Pancreas (tissue), 10 donors: Measurements from ENCODE around the gene CBFB. TPM values are rescaled to one million over a fixed set of nuclear protein-coding genes. Genes with fewer than 3 reads are reported as not detected.

ENCODE experiments used
- ATAC-seq, 4 donors: fragments of 200-7000 bp; cut with Tn5 transposase; one replicate each; pipeline versions ENCODE4 v1.8.0 to v1.9.1; 2020; ENCODE audit warnings: mild to moderate bottlenecking in 4 of 4, moderate library complexity in 4 of 4
- DNase-seq, 6 donors: peaks; one replicate each; pipeline ENCODE4 v3.0.0-alpha.2; 2020
- FAIRE-seq: peaks from 2 replicates; lab custom pipeline; 2012; peaks lifted over from hg19 to GRCh38; lab: Jason Lieb, UNC
- H3K27ac ChIP-seq, 4 donors: fragments of 200-600 bp; sonication (generic); 1 replicate in 3 of 4; 2 replicates in 1 of 4; pipeline versions ENCODE4 v1.5.0 to v1.8.0; 2020
- H3K27me3 ChIP-seq, 4 donors: fragments of 200-600 bp; one replicate each; pipeline ENCODE4 v1.8.0; 2021
- H3K36me3 ChIP-seq, 3 donors: fragments of 200-600 bp; sonication (generic) in 1 of 3; one replicate each; pipeline versions ENCODE4 v1.5.0 to v1.8.0; 2020 to 2021
- H3K4me1 ChIP-seq, 3 donors: fragments of 200-600 bp; one replicate each; pipeline ENCODE4 v1.8.0; 2021
- H3K4me3 ChIP-seq, 4 donors: fragments of 200-600 bp; sonication (generic) in 2 of 4; one replicate each; pipeline versions ENCODE4 v1.5.0 to v1.8.0; 2020 to 2021
- H3K9me3 ChIP-seq, 4 donors: fragments of 200-600 bp; one replicate each; pipeline ENCODE4 v1.8.0; 2021
- CTCF ChIP-seq, 4 donors: fragments of 200-600 bp; sonication (generic) in 3 of 4; IDR thresholded peaks; one replicate each; pipeline versions ENCODE4 v1.5.0 to v1.8.0; 2021; ENCODE audit warnings: antibody characterized with exemption in 4 of 4
- WGBS, 2 donors: extraction: QIAGEN DNeasy Blood & Tissue Kit; methylation state at CpG; one replicate each; pipeline ENCODE4 v1.1.7; 2013; 5-methylcytosine and 5-hydroxymethylcytosine counted together
- intact Hi-C, 3 donors: fragments of 100-400 bp; cut with DNase I; formaldehyde crosslinking; loops; one replicate each; pipeline versions ENCODE4 v1.11.1 to v1.14.2; 2022
- polyA plus RNA-seq, 2 donors: library from polyadenylated mRNA; stranded (reverse); fragments of 200-250 nt; gene quantifications; one replicate each; pipeline ENCODE4 v1.2.3, GENCODE V29; 2013
- total RNA-seq, 6 donors: library from RNA; stranded (reverse); fragmentation: NEBNext Ultra II Directional in 4 of 6; extraction: Animal tissue kit (Norgen Biotek cat#: 25700) in 4 of 6; gene quantifications; one replicate each; pipeline versions ENCODE4 v1.2.1 to v1.2.4, GENCODE V29; 2021 to 2023
- donor health status: healthy with polysubstance abuse.
- donor health status: DM: no; HTN: no; CAD: no; lungs with moderate emphysema.
- donor health status: DM: no; HTN: no; CAD: no.
- donor health status: control.
- donor health status: control.
- donor health status: Bipolar disorder and iron deficiency.
- donor health status: DM: yes; HTN: yes; CAD: no.
- donor health status: DM: no; HTN: no; CAD: no.
- donor health status: DM: no; HTN: no; CAD: no.
- donor health status: DM: yes; HTN: yes; CAD: no.

Gene CBFB
- total and polyA plus RNA-seq, 8 donors = 11.5 to 27.0 (median 19.6) TPM

- H3K27ac ChIP-seq = no peak overlapping the region
- H3K9me3 ChIP-seq = no peaks in the 10 kb centered on the region
- no peak overlapping the region for H3K4me3 ChIP-seq
- no peak for TF ChIP-seq CTCF (IDR thresholded peaks at IDR 0.05)
- H3K4me1 ChIP-seq = no peaks in the 10 kb centered on the region
- H3K36me3 ChIP-seq = peaks cover 2 to 31% (median 10%) of the 10 kb centered on the region in 3 donors
- no peaks in the 10 kb centered on the region for H3K27me3 ChIP-seq
- intact Hi-C loops = loop anchor here in 1 of 3 donors (10.0 kb wide), 1 partner anchor 251 kb away; no protein-coding TSS in a partner anchor
- FAIRE-seq (no peak), DNase-seq (no peak), ATAC-seq (no peak)
- 96 to 100% methylated on average over 2 of the region's 2 CpGs for whole genome bisulfite sequencing, 2 donors
These were observed 116.8 kb downstream of the CBFB start for GRCh38 chr16:67145746-67146145.

- Histone ChIP-seq H3K36me3 (peaks cover 2 to 21% (median 10%) of the 10 kb centered on the region in 3 donors), H3K9me3 (no peaks in the 10 kb centered on the region), H3K4me1 (no peaks in the 10 kb centered on the region), H3K27ac (no peak overlapping the region), H3K4me3 (no peak overlapping the region), H3K27me3 (no peaks in the 10 kb centered on the region)
- intact Hi-C loops = loop anchor here in 1 of 3 donors (10.0 kb wide), 1 partner anchor 252 kb away; no protein-coding TSS in a partner anchor
- DNase-seq (no peak), ATAC-seq (no peak), FAIRE-seq (no peak)
- WGBS, 2 donors = 84 to 85% methylated on average over 7 of the region's 7 CpGs
- TF ChIP-seq CTCF (IDR thresholded peaks at IDR 0.05) = no peak
These were observed 117.8 kb downstream of the CBFB start for GRCh38 chr16:67146523-67147357.

GRCh38 chr16:67147437-67148140 lies 118.6 kb downstream of the CBFB start:
- no peaks in the 10 kb centered on the region for H3K4me1 ChIP-seq
- H3K27me3 ChIP-seq = no peaks in the 10 kb centered on the region
- FAIRE-seq (no peak), DNase-seq (no peak), ATAC-seq (no peak)
- H3K9me3 ChIP-seq = no peaks in the 10 kb centered on the region
- peaks cover 2 to 14% (median 10%) of the 10 kb centered on the region in 3 donors for H3K36me3 ChIP-seq
- H3K27ac ChIP-seq = no peak overlapping the region
- TF ChIP-seq CTCF (IDR thresholded peaks at IDR 0.05) = no peak
- no peak overlapping the region for H3K4me3 ChIP-seq
- 96 to 98% methylated on average over 4 of the region's 4 CpGs for WGBS, 2 donors
- intact Hi-C loops = loop anchor here in 1 of 3 donors (10.0 kb wide), 1 partner anchor 253 kb away; no protein-coding TSS in a partner anchor

- Histone ChIP-seq H3K9me3 (no peaks in the 10 kb centered on the region), H3K4me3 (no peak overlapping the region), H3K27ac (no peak overlapping the region), H3K36me3 (peaks cover 2 to 12% (median 10%) of the 10 kb centered on the region in 3 donors), H3K4me1 (no peaks in the 10 kb centered on the region), H3K27me3 (no peaks in the 10 kb centered on the region)
- FAIRE-seq (no peak), ATAC-seq (no peak), DNase-seq (no peak)
- intact Hi-C loops = loop anchor here in 1 of 3 donors (10.0 kb wide), 1 partner anchor 253 kb away; no protein-coding TSS in a partner anchor
- WGBS, 2 donors = 87 to 95% methylated on average over 2 of the region's 2 CpGs
- TF ChIP-seq CTCF (IDR thresholded peaks at IDR 0.05) = no peak
These were observed 119.3 kb downstream of the CBFB start for GRCh38 chr16:67148221-67148620.
